Sciatic nerve (tissue), 1 donor: Measurements from ENCODE around the gene EPHB3. TPM values are rescaled to one million over a fixed set of nuclear protein-coding genes. Genes with fewer than 3 reads are reported as not detected.

Experiments
- total RNA-seq: library from RNA; stranded (reverse); fragmentation: NEBNext Ultra II Directional; extraction: Animal tissue kit (Norgen Biotek cat#: 25700); gene quantifications from one replicate; pipeline ENCODE4 v1.2.1, GENCODE V29; 2021
- donor health status: DM: no; HTN: no; CAD: no.

Gene EPHB3
- total RNA-seq, 1 donor from 2014 or later: 15.2 TPM

Other genes with a start within 250 kb of the EPHB3 start
- 248 TPM for gene EIF4G1, start 247.2 kb upstream of the EPHB3 start, total RNA-seq
- 22.6 TPM for gene FAM131A, start 224.2 kb upstream of the EPHB3 start, total RNA-seq
- 24.5 TPM for gene CLCN2, start 200.2 kb upstream of the EPHB3 start, total RNA-seq
- 57.8 TPM for gene POLR2H, start 200.1 kb upstream of the EPHB3 start, total RNA-seq
- 1.2 TPM for gene THPO, start 183.6 kb upstream of the EPHB3 start, total RNA-seq
- gene CHRD, start 181.7 kb upstream of the EPHB3 start, total RNA-seq: 27.0 TPM
- gene MAGEF1, start 150.3 kb downstream of the EPHB3 start, total RNA-seq: 25.0 TPM